ENCODE data around the gene TLK2.
A peak's percentile ranks its signal among the peaks of the same experiment; 100 is the strongest.

The TLK2 gene

GRCh38 chr17:62619417-62620155 lies 141.0 kb downstream of the TLK2 start:
- Histone ChIP-seq H3K36me3 (ENCODE audit: control insufficient read depth, insufficient read depth, low read length) (peaks cover 10% of the 10 kb centered on the region), H3K27me3 (ENCODE audit: control insufficient read depth, insufficient read depth, low read length) (no peaks in the 10 kb centered on the region), H3K9me3 (ENCODE audit: control insufficient read depth, insufficient read depth, low read depth, low read length) (no peaks in the 10 kb centered on the region), H3K9ac (ENCODE audit: low read length) (no peak overlapping the region), H3K4me1 (ENCODE audit: control insufficient read depth, insufficient read depth, low read length) (peaks cover 31% of the 10 kb centered on the region), H3K27ac (ENCODE audit: low read depth, low read length) (no peak overlapping the region), H3K4me3 (ENCODE audit: low read depth, low read length) (no peak overlapping the region)

- Histone ChIP-seq H3K27ac (ENCODE audit: low read depth, low read length) (no peak overlapping the region), H3K9ac (ENCODE audit: low read length) (no peak overlapping the region), H3K4me1 (ENCODE audit: control insufficient read depth, insufficient read depth, low read length) (peaks cover 29% of the 10 kb centered on the region), H3K27me3 (ENCODE audit: control insufficient read depth, insufficient read depth, low read length) (no peaks in the 10 kb centered on the region), H3K36me3 (ENCODE audit: control insufficient read depth, insufficient read depth, low read length) (no peaks in the 10 kb centered on the region; the same call in 1 of the 2 replicates), H3K4me3 (ENCODE audit: low read depth, low read length) (no peak overlapping the region), H3K9me3 (ENCODE audit: control insufficient read depth, insufficient read depth, low read depth, low read length) (no peaks in the 10 kb centered on the region)
Measured at GRCh38 chr17:62621223-62621622, 142.6 kb downstream of the TLK2 start.

DNA sequence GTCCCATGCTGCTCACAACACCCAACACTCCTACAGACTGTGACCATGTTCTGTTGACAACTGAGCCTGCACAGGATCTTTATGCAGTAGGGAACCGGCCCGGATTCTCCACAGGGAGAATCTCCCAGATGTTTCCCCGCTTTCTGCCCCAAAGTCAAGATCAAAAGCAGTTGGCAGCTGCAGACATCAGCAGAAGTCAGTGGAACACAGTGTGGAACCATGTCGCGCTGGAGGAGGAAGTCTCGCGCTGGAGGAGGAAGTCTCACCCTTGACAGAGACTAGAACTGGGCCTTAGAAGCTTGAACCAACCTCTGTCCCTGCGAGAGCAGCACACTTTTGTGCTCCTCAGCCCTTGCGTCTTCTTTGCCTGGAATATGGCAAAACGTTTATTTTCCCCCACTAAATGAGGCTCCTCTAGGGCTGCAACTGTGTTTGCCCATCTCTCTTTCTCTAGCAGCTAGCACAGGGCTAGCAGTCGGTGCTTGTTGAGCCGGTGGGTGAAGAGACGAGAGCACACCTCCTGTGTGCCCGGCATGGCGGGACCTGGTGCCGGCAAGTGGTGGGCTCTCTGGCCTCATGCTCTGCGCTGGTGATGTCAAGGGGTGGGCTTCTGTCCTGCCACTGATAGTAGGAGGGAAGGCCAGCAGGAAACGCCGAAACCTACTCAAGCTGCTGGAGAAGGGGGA lies 146.7 kb downstream of the TLK2 start:
- peaks cover 26% of the 10 kb centered on the region for H3K4me1 ChIP-seq (ENCODE audit: control insufficient read depth, insufficient read depth, low read length)
- H3K27ac ChIP-seq (ENCODE audit: low read depth, low read length): no peak overlapping the region
- no peak overlapping the region for H3K9ac ChIP-seq (ENCODE audit: low read length)
- H3K4me3 ChIP-seq (ENCODE audit: low read depth, low read length): no peak overlapping the region
- no peaks in the 10 kb centered on the region; the same call in 1 of the 2 replicates for H3K36me3 ChIP-seq (ENCODE audit: control insufficient read depth, insufficient read depth, low read length)
- H3K9me3 ChIP-seq (ENCODE audit: control insufficient read depth, insufficient read depth, low read depth, low read length): no peaks in the 10 kb centered on the region
- no peaks in the 10 kb centered on the region for H3K27me3 ChIP-seq (ENCODE audit: control insufficient read depth, insufficient read depth, low read length)

- Histone ChIP-seq H3K27me3 (ENCODE audit: control insufficient read depth, insufficient read depth, low read length) (no peaks in the 10 kb centered on the region), H3K27ac (ENCODE audit: low read depth, low read length) (no peak overlapping the region), H3K36me3 (ENCODE audit: control insufficient read depth, insufficient read depth, low read length) (no peaks in the 10 kb centered on the region; the same call in 1 of the 2 replicates), H3K9me3 (ENCODE audit: control insufficient read depth, insufficient read depth, low read depth, low read length) (no peaks in the 10 kb centered on the region), H3K4me1 (ENCODE audit: control insufficient read depth, insufficient read depth, low read length) (peaks cover 28% of the 10 kb centered on the region), H3K4me3 (ENCODE audit: low read depth, low read length) (no peak overlapping the region), H3K9ac (ENCODE audit: low read length) (no peak overlapping the region)
Measured at GRCh38 chr17:62625870-62626200, 147.2 kb downstream of the TLK2 start.

DNA sequence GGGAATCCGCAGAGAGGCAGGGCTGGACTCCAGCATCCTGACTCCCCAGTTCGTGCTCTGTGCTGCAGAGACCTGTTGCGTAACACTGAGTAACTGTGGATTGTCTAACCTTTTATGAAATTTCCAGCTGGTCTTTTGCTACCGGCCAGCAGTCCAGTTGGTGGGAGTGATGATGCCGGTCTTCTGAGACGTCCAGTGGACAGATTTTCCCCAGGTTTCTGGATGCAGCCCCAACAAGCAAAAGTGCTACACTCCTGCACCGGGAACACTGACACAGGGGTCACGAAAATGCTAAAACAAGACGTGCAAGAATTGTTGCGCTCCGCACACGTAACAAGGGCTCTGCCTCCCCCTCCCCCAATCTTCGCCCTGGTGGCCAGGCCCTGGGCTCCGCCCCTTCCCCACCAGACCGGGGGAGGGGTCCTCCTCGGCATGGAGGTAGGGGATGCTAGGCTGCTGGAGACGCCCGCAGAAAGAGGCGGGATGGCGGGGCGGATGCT lies 148.1 kb downstream of the TLK2 start:
- Histone ChIP-seq H3K27me3 (ENCODE audit: control insufficient read depth, insufficient read depth, low read length) (no peaks in the 10 kb centered on the region), H3K9ac (ENCODE audit: low read length) (peak overlapping the region; percentile 81), H3K36me3 (ENCODE audit: control insufficient read depth, insufficient read depth, low read length) (no peaks in the 10 kb centered on the region; the same call in 1 of the 2 replicates), H3K4me3 (ENCODE audit: low read depth, low read length) (peak overlapping the region; percentile 86), H3K4me1 (ENCODE audit: control insufficient read depth, insufficient read depth, low read length) (peaks cover 32% of the 10 kb centered on the region), H3K27ac (ENCODE audit: low read depth, low read length) (peak overlapping the region; percentile 85; the same call in 1 of the 2 replicates), H3K9me3 (ENCODE audit: control insufficient read depth, insufficient read depth, low read depth, low read length) (no peaks in the 10 kb centered on the region)

GRCh38 chr17:62627219-62627903 lies 148.7 kb downstream of the TLK2 start, which contains the start of gene MRC2:
Gene MRC2, plus strand, starts transcription at chr17:62627670. Its CDS starts 133 bp downstream, at chr17:62627803.
- peaks cover 37% of the 10 kb centered on the region for H3K4me1 ChIP-seq (ENCODE audit: control insufficient read depth, insufficient read depth, low read length)
- peak within 1 kb of the TSS; percentile 86 for H3K4me3 ChIP-seq (ENCODE audit: low read depth, low read length)
- H3K27ac ChIP-seq (ENCODE audit: low read depth, low read length): peak within 1 kb of the TSS; percentile 85; the same call in 1 of the 2 replicates
- no peaks in the 10 kb centered on the region for H3K9me3 ChIP-seq (ENCODE audit: control insufficient read depth, insufficient read depth, low read depth, low read length)
- H3K36me3 ChIP-seq (ENCODE audit: control insufficient read depth, insufficient read depth, low read length): no peaks in the 10 kb centered on the region; the same call in 1 of the 2 replicates
- H3K27me3 ChIP-seq (ENCODE audit: control insufficient read depth, insufficient read depth, low read length): no peaks in the 10 kb centered on the region
- H3K9ac ChIP-seq (ENCODE audit: low read length): peak within 1 kb of the TSS; percentile 81

- Histone ChIP-seq H3K27me3 (ENCODE audit: control insufficient read depth, insufficient read depth, low read length) (no peaks in the 10 kb centered on the region), H3K36me3 (ENCODE audit: control insufficient read depth, insufficient read depth, low read length) (no peaks in the 10 kb centered on the region; the same call in 1 of the 2 replicates), H3K9me3 (ENCODE audit: control insufficient read depth, insufficient read depth, low read depth, low read length) (no peaks in the 10 kb centered on the region), H3K9ac (ENCODE audit: low read length) (peak overlapping the region; percentile 81), H3K4me1 (ENCODE audit: control insufficient read depth, insufficient read depth, low read length) (peaks cover 44% of the 10 kb centered on the region), H3K27ac (ENCODE audit: low read depth, low read length) (peak overlapping the region; percentile 85; the same call in 1 of the 2 replicates), H3K4me3 (ENCODE audit: low read depth, low read length) (peak overlapping the region; percentile 86)
Measured at GRCh38 chr17:62627904-62628633, 149.4 kb downstream of the TLK2 start.

GRCh38 chr17:62628831-62629555 lies 150.4 kb downstream of the TLK2 start:
- H3K9ac ChIP-seq (ENCODE audit: low read length): peak overlapping the region; percentile 81
- H3K27ac ChIP-seq (ENCODE audit: low read depth, low read length): peak overlapping the region; percentile 85; the same call in 1 of the 2 replicates
- H3K9me3 ChIP-seq (ENCODE audit: control insufficient read depth, insufficient read depth, low read depth, low read length): no peaks in the 10 kb centered on the region
- H3K36me3 ChIP-seq (ENCODE audit: control insufficient read depth, insufficient read depth, low read length): no peaks in the 10 kb centered on the region
- peaks cover 52% of the 10 kb centered on the region for H3K4me1 ChIP-seq (ENCODE audit: control insufficient read depth, insufficient read depth, low read length)
- no peaks in the 10 kb centered on the region for H3K27me3 ChIP-seq (ENCODE audit: control insufficient read depth, insufficient read depth, low read length)
- H3K4me3 ChIP-seq (ENCODE audit: low read depth, low read length): peak overlapping the region; percentile 86

- H3K27ac ChIP-seq (ENCODE audit: low read depth, low read length): no peak overlapping the region
Measured at GRCh38 chr17:62629556-62630364, 151.1 kb downstream of the TLK2 start.

More at GRCh38 chr17:62629556-62630364, 151.1 kb downstream of the TLK2 start:
- Histone ChIP-seq H3K4me1 (ENCODE audit: control insufficient read depth, insufficient read depth, low read length) (peaks cover 53% of the 10 kb centered on the region), H3K9ac (ENCODE audit: low read length) (peak overlapping the region; percentile 81), H3K27me3 (ENCODE audit: control insufficient read depth, insufficient read depth, low read length) (no peaks in the 10 kb centered on the region), H3K9me3 (ENCODE audit: control insufficient read depth, insufficient read depth, low read depth, low read length) (no peaks in the 10 kb centered on the region), H3K4me3 (ENCODE audit: low read depth, low read length) (peak overlapping the region; percentile 86; the same call in 1 of the 2 replicates), H3K36me3 (ENCODE audit: control insufficient read depth, insufficient read depth, low read length) (no peaks in the 10 kb centered on the region)

All from HUES6 (cell line).